Hematopoietic multipotent progenitor cell treated with erythropoietin and hydrocortisone succinate and interleukin-3 and kit ligand, for 4 days (in vitro differentiated cells): ENCODE measurements around the gene COL27A1.

Source experiments
- DNase-seq: peaks from one replicate; pipeline ENCODE4 v3.0.0-alpha.2; 2015

The COL27A1 gene

DNA sequence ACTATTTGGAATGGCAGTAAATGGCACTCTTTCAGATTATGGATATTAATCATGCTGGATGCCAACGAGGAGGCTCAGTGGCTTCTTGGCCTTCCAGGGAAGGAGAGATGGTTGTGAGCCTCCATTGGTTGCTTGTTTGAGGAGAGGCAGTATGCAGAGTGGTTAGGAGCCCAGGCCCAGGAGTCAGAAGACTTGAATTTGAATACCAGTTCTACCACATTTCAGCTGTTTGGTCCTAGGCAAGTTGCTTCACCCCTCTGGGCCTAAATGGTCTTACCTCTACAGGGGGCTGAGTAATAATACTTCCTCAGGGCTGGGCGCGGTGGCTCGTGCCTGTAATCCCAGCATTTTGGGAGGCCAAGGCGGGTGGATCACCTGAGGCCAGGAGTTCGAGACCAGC is 52.5 kb downstream of the COL27A1 start:
- no peak for DNase-seq

GRCh38 chr9:114209151-114209550 is 53.8 kb downstream of the COL27A1 start:
- no peak for DNase-seq

DNA sequence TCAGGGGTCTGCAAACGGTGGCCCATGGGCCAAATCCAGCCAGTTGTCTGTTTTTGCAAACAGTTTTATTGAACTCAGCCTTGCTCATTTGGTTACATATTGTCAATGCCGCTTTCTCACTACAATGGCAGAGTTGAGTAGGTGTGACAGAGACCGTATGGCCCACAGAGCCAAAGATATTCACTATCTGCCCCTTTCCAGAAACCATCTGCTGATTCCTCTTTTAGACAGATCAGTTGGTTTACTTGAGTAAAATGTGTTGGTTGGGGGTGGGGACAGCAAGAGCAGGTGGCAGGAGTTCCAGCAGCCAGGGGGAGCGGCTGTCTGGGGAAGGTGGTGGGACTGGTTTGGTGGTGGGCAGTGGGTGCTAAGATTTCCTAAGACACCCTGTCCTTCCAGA is 54.8 kb downstream of the COL27A1 start:
- DNase-seq = peak; percentile 38

- DNase-seq = no peak
Observed at GRCh38 chr9:114210691-114211276, 55.4 kb downstream of the COL27A1 start.

GRCh38 chr9:114212826-114213225 is 57.5 kb downstream of the COL27A1 start:
- no peak for DNase-seq

DNA sequence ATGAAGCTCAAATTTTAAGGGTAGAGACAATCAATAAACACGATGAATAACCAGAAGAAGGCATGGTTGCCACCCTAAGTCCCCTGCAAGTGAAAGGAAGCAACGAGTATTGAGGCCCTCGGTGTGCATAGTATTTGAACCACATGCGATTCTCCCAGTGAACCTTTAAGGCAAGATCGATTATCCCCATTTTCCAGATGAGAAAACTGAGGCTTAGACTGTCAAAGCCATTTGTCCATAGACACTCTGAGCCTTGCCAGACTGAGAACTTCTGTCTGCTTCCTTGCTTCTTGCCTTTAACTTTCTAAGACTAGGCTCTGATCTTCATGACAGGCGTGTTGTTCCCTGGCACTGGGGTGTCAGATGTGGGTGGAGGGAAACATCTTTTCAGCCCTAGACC is 58.2 kb downstream of the COL27A1 start:
- DNase-seq = no peak

DNA sequence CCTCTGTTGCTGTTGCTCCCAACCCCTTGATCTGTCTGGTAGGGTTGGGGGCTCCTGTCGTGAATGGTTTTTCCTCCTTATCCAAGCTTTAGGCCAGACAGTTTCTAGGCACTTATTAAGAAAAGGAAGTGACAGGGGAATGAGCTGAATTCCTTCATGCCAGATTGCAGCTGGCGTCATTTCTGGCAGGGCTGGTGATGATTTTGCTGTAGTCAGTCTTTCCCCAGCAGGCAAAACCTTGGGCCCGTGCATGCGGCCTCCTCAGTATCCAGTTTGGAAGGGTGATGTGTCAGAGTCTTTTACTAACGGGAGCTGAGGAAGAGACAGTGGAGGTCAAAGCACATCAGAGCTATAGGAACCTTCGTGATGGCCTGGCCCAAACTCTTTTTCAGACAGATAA is 58.8 kb downstream of the COL27A1 start:
- no peak for DNase-seq

GRCh38 chr9:114214686-114215414 is 59.5 kb downstream of the COL27A1 start:
- no peak for DNase-seq

DNA sequence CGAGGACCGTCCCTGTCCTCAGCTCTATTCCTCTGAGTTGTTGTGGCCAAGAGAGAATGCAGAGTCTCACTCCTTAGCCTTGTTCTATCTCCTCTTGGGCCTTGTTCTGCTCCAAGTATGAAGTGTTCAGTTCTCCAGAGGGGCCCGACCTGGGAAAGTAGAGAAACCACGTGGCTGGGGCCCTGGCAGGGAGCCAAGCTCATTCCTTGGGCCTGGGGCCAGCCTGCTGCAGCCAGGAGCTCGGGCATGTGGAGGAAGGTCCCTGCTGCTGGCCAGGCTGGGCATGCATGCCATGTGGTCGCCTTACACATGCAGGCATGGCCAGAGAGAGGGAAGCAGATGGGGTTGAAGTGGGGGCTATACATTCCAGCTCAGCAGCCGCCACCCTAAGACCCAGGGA is 60.7 kb downstream of the COL27A1 start:
- no peak for DNase-seq

GRCh38 chr9:114216976-114217375 is 61.6 kb downstream of the COL27A1 start:
- no peak for DNase-seq

- DNase-seq = no peak
Observed at GRCh38 chr9:114218264-114219120, 63.2 kb downstream of the COL27A1 start.

GRCh38 chr9:114220061-114220541 is 64.8 kb downstream of the COL27A1 start:
- DNase-seq = no peak

DNA sequence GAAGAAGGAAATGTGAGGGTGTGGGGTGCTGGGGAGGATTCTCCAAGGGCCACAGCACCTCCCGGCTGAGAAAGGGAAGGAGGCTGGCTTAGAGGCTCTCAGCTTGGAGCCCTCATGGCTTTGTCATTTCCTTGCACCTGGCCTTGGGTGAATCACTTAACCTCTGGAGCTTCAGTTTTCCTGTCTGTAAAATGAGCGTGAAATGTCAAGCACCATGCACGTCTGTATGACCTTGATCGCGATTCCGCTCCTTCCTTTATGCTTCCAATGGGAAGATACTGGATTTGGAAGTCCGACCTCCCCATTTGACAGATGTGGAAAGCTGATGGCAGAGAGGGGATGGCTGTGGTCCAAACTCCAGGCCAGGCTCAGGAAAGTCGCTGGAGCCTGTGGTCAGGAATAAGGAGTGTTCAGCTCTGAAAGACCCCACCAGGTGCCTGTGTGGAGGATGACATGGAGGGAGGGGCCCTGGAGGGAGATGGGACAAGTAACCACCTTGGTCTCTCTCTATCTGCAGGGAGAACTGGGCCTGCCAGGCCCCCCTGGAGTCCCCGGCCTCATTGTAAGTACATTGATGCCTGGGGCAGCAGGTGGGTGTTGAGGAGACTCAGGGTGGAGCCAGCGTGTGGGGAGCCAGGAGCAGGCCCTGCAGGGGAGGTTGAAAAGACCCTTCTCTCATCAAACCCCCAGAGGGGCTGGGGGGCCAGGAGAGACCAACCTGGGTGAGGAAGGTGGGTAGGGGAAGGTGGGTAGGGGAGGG is 66.5 kb downstream of the COL27A1 start:
- DNase-seq = no peak

- no peak for DNase-seq
Observed at GRCh38 chr9:114223564-114224246, 68.4 kb downstream of the COL27A1 start.

- DNase-seq = no peak
Observed at GRCh38 chr9:114224247-114224610, 68.9 kb downstream of the COL27A1 start.

GRCh38 chr9:114225561-114226212 is 70.3 kb downstream of the COL27A1 start:
- DNase-seq = no peak

GRCh38 chr9:114226246-114227055 is 71.1 kb downstream of the COL27A1 start:
- no peak for DNase-seq

- DNase-seq = no peak
Observed at GRCh38 chr9:114227288-114228015, 72.1 kb downstream of the COL27A1 start.

- no peak for DNase-seq
Observed at GRCh38 chr9:114228016-114228808, 72.9 kb downstream of the COL27A1 start.
